ENCODE measurements around the gene HOXD9. TPM values are rescaled to one million over a fixed set of nuclear protein-coding genes. Genes with fewer than 3 reads are reported as not detected.

The HOXD9 gene
- total RNA-seq, 1 donor from 2014 or later: 0.56 TPM

DNA sequence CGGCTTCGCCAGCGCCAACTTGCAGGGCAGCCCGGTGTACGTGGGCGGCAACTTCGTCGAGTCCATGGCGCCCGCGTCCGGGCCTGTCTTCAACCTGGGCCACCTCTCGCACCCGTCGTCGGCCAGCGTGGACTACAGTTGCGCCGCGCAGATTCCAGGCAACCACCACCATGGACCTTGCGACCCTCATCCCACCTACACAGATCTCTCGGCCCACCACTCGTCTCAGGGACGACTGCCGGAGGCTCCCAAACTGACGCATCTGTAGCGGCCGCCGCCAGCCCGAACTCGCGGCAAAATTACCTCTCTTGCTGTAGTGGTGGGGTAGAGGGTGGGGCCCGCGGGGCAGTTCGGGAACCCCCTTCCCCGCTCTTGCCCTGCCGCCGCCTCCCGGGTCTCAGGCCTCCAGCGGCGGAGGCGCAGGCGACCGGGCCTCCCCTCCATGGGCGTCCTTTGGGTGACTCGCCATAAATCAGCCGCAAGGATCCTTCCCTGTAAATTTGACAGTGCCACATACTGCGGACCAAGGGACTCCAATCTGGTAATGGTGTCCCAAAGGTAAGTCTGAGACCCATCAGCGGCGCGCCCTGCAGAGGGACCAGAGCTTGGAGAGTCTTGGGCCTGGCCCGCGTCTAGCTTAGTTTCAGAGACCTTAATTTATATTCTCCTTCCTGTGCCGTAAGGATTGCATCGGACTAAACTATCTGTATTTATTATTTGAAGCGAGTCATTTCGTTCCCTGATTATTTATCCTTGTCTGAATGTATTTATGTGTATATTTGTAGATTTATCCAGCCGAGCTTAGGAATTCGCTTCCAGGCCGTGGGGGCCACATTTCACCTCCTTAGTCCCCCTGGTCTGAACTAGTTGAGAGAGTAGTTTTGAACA, 49.7 kb downstream of the HOXD9 start:
- H3K4me3 Mint-ChIP-seq (ENCODE audit: unreplicated experiment): peak overlapping the region; percentile 73
- no peaks in the 10 kb centered on the region for H3K9me3 Mint-ChIP-seq (ENCODE audit: unreplicated experiment)
- no peak overlapping the region for H3K27ac Mint-ChIP-seq (ENCODE audit: unreplicated experiment)
- no peak for DNase-seq (ENCODE audit: low spot score)
- H3K36me3 Mint-ChIP-seq (ENCODE audit: low read depth, unreplicated experiment): peaks cover 11% of the 10 kb centered on the region
- H3K4me1 Mint-ChIP-seq (ENCODE audit: unreplicated experiment): peaks cover 50% of the 10 kb centered on the region
- TF ChIP-seq, protein P1, sequence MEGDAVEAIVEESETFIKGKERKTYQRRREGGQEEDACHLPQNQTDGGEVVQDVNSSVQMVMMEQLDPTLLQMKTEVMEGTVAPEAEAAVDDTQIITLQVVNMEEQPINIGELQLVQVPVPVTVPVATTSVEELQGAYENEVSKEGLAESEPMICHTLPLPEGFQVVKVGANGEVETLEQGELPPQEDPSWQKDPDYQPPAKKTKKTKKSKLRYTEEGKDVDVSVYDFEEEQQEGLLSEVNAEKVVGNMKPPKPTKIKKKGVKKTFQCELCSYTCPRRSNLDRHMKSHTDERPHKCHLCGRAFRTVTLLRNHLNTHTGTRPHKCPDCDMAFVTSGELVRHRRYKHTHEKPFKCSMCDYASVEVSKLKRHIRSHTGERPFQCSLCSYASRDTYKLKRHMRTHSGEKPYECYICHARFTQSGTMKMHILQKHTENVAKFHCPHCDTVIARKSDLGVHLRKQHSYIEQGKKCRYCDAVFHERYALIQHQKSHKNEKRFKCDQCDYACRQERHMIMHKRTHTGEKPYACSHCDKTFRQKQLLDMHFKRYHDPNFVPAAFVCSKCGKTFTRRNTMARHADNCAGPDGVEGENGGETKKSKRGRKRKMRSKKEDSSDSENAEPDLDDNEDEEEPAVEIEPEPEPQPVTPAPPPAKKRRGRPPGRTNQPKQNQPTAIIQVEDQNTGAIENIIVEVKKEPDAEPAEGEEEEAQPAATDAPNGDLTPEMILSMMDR (IDR thresholded peaks at IDR 0.05; ENCODE audit: unreplicated experiment): no peak
- H3K27me3 Mint-ChIP-seq (ENCODE audit: unreplicated experiment): peaks cover 38% of the 10 kb centered on the region

DNA sequence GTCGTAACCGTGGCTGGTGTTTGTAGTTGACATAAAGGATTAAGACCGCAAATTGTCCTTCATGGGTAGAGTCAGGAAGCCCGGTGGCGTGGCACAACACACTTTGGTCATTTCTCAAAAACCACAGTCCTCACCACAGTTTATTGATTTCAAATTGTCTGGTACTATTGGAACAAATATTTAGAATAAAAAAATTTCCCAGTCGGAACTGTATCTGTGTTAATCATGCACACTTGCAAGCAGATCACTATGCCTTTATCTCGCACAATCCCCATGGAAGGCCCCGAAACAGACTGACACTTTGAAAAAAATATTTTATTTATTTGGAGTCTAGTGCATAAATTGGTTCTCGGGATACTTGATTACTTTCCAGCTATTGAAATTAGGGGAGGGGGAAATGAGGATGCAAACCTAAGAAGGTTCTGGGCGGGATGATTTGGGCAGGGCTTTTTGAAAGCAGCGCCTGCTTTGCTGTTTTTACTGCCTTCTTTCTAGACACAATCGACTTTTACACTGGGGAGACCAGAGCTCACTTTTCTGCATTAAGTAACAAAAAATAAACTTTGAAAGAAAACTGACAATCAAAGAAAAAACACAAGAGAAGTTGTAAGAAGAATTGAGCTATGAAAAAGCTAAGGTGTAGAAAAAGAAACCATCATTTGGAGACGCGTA, 50.5 kb downstream of the HOXD9 start:
- TF ChIP-seq, protein P1 (IDR thresholded peaks at IDR 0.05; ENCODE audit: unreplicated experiment): no peak
- Mint-ChIP-seq H3K36me3 (ENCODE audit: low read depth, unreplicated experiment) (peaks cover 15% of the 10 kb centered on the region), H3K4me3 (ENCODE audit: unreplicated experiment) (no peak overlapping the region), H3K27ac (ENCODE audit: unreplicated experiment) (no peak overlapping the region), H3K27me3 (ENCODE audit: unreplicated experiment) (peaks cover 42% of the 10 kb centered on the region), H3K4me1 (ENCODE audit: unreplicated experiment) (peaks cover 54% of the 10 kb centered on the region), H3K9me3 (ENCODE audit: unreplicated experiment) (no peaks in the 10 kb centered on the region)
- no peak for DNase-seq (ENCODE audit: low spot score)

DNA sequence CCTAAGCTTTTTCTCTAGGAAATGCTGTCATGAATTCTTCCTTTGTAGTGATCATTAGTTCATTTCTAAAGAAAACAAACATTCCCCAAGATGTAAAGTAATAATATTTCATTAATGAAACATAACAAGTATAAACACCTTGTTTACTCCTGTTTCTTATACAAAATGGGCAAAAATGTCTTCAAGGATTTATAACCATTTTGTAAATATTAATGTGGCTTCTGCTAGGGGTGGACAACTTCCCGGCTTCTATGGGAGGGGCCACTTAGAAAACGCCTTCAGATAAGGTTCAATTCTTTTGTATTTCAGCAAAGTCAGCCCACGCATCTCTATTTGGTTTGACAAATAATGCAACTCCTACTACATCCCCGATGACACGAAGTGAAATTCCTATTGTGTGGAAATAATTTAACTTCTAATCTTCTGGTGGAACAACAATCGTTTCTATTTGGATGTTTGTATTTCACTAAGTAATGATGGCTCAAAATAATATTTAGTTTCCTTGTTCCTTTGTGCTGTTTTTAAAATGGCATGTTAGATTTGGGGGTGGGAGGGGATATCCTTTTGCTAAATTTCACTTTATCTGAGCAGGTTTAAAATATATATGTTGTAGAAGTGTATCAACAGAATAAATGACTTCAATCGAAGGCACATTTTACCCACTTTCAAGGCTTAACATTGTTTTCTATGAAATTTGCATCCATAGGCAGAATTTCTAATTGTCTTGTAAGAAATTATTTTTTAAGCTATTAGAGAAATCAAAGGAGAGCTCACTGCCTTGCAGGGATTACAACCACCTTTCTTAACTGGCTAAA, 51.3 kb downstream of the HOXD9 start:
- Mint-ChIP-seq H3K4me3 (ENCODE audit: unreplicated experiment) (peak overlapping the region; percentile 38), H3K4me1 (ENCODE audit: unreplicated experiment) (peaks cover 56% of the 10 kb centered on the region), H3K9me3 (ENCODE audit: unreplicated experiment) (no peaks in the 10 kb centered on the region), H3K27me3 (ENCODE audit: unreplicated experiment) (peaks cover 43% of the 10 kb centered on the region), H3K27ac (ENCODE audit: unreplicated experiment) (no peak overlapping the region), H3K36me3 (ENCODE audit: low read depth, unreplicated experiment) (peaks cover 15% of the 10 kb centered on the region)
- TF ChIP-seq, protein P1 (IDR thresholded peaks at IDR 0.05; ENCODE audit: unreplicated experiment): no peak
- DNase-seq (ENCODE audit: low spot score): no peak

DNA sequence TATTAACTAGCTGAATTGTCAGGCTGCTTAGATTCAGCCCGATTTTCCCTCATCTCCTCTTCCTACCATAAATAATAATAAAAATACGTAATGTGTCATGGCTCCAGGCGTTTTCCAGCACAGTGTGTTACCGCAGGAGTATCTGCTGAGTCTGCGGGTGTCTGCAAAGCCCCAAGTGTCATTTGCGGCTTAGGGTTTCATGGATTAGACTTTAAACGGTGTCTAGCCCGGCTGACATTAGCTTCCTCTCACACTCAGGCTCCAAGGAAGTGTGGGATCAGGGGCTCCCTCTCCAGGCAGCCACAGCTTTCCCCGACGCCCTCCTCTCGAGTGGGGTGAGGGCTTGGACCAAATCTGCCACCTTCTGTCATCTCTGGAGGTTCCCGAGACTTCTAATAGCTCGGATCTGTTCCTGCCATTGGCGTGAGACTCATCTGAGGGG, 51.9 kb downstream of the HOXD9 start:
- Mint-ChIP-seq H3K9me3 (ENCODE audit: unreplicated experiment) (no peaks in the 10 kb centered on the region), H3K4me1 (ENCODE audit: unreplicated experiment) (peaks cover 59% of the 10 kb centered on the region), H3K27ac (ENCODE audit: unreplicated experiment) (no peak overlapping the region), H3K4me3 (ENCODE audit: unreplicated experiment) (no peak overlapping the region), H3K36me3 (ENCODE audit: low read depth, unreplicated experiment) (peaks cover 15% of the 10 kb centered on the region), H3K27me3 (ENCODE audit: unreplicated experiment) (peaks cover 44% of the 10 kb centered on the region)
- TF ChIP-seq, protein P1 (IDR thresholded peaks at IDR 0.05; ENCODE audit: unreplicated experiment): no peak
- no peak for DNase-seq (ENCODE audit: low spot score)

Small RNA genes within 50 kb of the gene (microRNA-seq; reads per million reads assigned to microRNA genes)
- 1,260 reads per million, percentile 94 among the genes with 10 or more reads in this experiment for gene MIR10B (ENCODE audit: unreplicated experiment)

Other genes with a start within 250 kb of the HOXD9 start
- 12.5 TPM for gene LNPK, start 120.5 kb upstream of the HOXD9 start, total RNA-seq (ENCODE audit: unreplicated experiment)
- not detected for gene EVX2, start 38.8 kb upstream of the HOXD9 start, total RNA-seq (ENCODE audit: unreplicated experiment)
- not detected for gene HOXD13, start 30.0 kb upstream of the HOXD9 start, total RNA-seq (ENCODE audit: unreplicated experiment)
- gene HOXD12, start 22.9 kb upstream of the HOXD9 start, total RNA-seq (ENCODE audit: unreplicated experiment): not detected
- not detected for gene HOXD11, start 15.4 kb upstream of the HOXD9 start, total RNA-seq (ENCODE audit: unreplicated experiment)
- gene HOXD10, start 5.9 kb upstream of the HOXD9 start, total RNA-seq (ENCODE audit: unreplicated experiment): not detected
- gene HOXD8, start 7.0 kb downstream of the HOXD9 start, total RNA-seq (ENCODE audit: unreplicated experiment): 9.3 TPM
- gene HOXD4, start 28.8 kb downstream of the HOXD9 start, total RNA-seq (ENCODE audit: unreplicated experiment): 3.5 TPM
- 4.1 TPM for gene HOXD3, start 34.6 kb downstream of the HOXD9 start, total RNA-seq (ENCODE audit: unreplicated experiment)
- gene HOXD1, start 65.9 kb downstream of the HOXD9 start, total RNA-seq (ENCODE audit: unreplicated experiment): 3.8 TPM
- 19.5 TPM for gene MTX2, start 146.7 kb downstream of the HOXD9 start, total RNA-seq (ENCODE audit: unreplicated experiment)